ENCODE measurements around the gene FHOD3. TPM values are rescaled to one million over a fixed set of nuclear protein-coding genes. Genes with fewer than 3 reads are reported as not detected.

FHOD3 gene
- total RNA-seq, 2 experiments from 2014 or later = not detected

GRCh38 chr18:36392979-36393287 lies 95.4 kb downstream of the FHOD3 start:
- no peak for TF ChIP-seq CTCF (IDR thresholded peaks at IDR 0.05)
- no peak for ATAC-seq
- H3K36me3 Mint-ChIP-seq (ENCODE audit: low read depth) = no peaks in the 10 kb centered on the region
- peaks cover 4% of the 10 kb centered on the region for H3K9me3 Mint-ChIP-seq
- no peaks in the 10 kb centered on the region for H3K4me1 Mint-ChIP-seq (ENCODE audit: low read depth)
- POLR2A ChIA-PET = no interaction called here
- H3K27ac Mint-ChIP-seq = no peak overlapping the region
- no peak for DNase-seq
- CTCF ChIA-PET = interaction anchor here (1.2 kb wide), 1 partner anchor 18 kb away, joined by 3 read pairs; no protein-coding TSS in a partner anchor
- peaks cover 5% of the 10 kb centered on the region for H3K27me3 Mint-ChIP-seq
- H3K4me3 Mint-ChIP-seq = no peak overlapping the region
- intact Hi-C loops (cut with micrococcal nuclease) = no loop called here

GRCh38 chr18:36394486-36394885 lies 97.0 kb downstream of the FHOD3 start:
- Mint-ChIP-seq H3K9me3 (peaks cover 4% of the 10 kb centered on the region), H3K27me3 (peaks cover 5% of the 10 kb centered on the region), H3K36me3 (ENCODE audit: low read depth) (no peaks in the 10 kb centered on the region), H3K4me1 (ENCODE audit: low read depth) (no peaks in the 10 kb centered on the region), H3K27ac (no peak overlapping the region), H3K4me3 (no peak overlapping the region)
- ChIA-PET POLR2A (no interaction called here), CTCF (no interaction called here)
- intact Hi-C loops (cut with micrococcal nuclease) = no loop called here
- DNase-seq (no peak), ATAC-seq (no peak)
- no peak for TF ChIP-seq CTCF (IDR thresholded peaks at IDR 0.05)

GRCh38 chr18:36396190-36396589 lies 98.7 kb downstream of the FHOD3 start:
- ATAC-seq (no peak), DNase-seq (no peak)
- Mint-ChIP-seq H3K9me3 (peaks cover 4% of the 10 kb centered on the region), H3K27me3 (peaks cover 5% of the 10 kb centered on the region), H3K4me1 (ENCODE audit: low read depth) (no peaks in the 10 kb centered on the region), H3K36me3 (ENCODE audit: low read depth) (no peaks in the 10 kb centered on the region), H3K4me3 (no peak overlapping the region), H3K27ac (no peak overlapping the region)
- POLR2A ChIA-PET = no interaction called here
- TF ChIP-seq CTCF (IDR thresholded peaks at IDR 0.05) = no peak
- intact Hi-C loops (cut with micrococcal nuclease) = no loop called here
- CTCF ChIA-PET = interaction anchor here (0.7 kb wide), 1 partner anchor 27 kb away, joined by 3 read pairs; no protein-coding TSS in a partner anchor

- ChIA-PET CTCF (interaction anchor here (0.7 kb wide), 1 partner anchor 26 kb away, joined by 3 read pairs; no protein-coding TSS in a partner anchor), POLR2A (no interaction called here)
- Mint-ChIP-seq H3K36me3 (ENCODE audit: low read depth) (no peaks in the 10 kb centered on the region), H3K27ac (no peak overlapping the region), H3K27me3 (peaks cover 5% of the 10 kb centered on the region), H3K4me3 (no peak overlapping the region), H3K4me1 (ENCODE audit: low read depth) (no peaks in the 10 kb centered on the region), H3K9me3 (peaks cover 4% of the 10 kb centered on the region)
- no peak for TF ChIP-seq CTCF (IDR thresholded peaks at IDR 0.05)
- intact Hi-C loops (cut with micrococcal nuclease) = no loop called here
- DNase-seq = no peak
- no peak for ATAC-seq
Measured at GRCh38 chr18:36397033-36397432, 99.5 kb downstream of the FHOD3 start.

- Mint-ChIP-seq H3K4me1 (ENCODE audit: low read depth) (no peaks in the 10 kb centered on the region), H3K27ac (no peak overlapping the region), H3K36me3 (ENCODE audit: low read depth) (no peaks in the 10 kb centered on the region), H3K4me3 (no peak overlapping the region), H3K9me3 (peaks cover 4% of the 10 kb centered on the region), H3K27me3 (peaks cover 5% of the 10 kb centered on the region)
- ChIA-PET CTCF (no interaction called here), POLR2A (no interaction called here)
- ATAC-seq = no peak
- intact Hi-C loops (cut with micrococcal nuclease) = no loop called here
- no peak for TF ChIP-seq CTCF (IDR thresholded peaks at IDR 0.05)
- DNase-seq = no peak
Measured at GRCh38 chr18:36398419-36398818, 100.9 kb downstream of the FHOD3 start.
